GM18526 (cell line): Measurements from ENCODE around the gene COMP.

Experiments
- POLR2A ChIP-seq: IDR thresholded peaks from 3 replicates; pipeline ENCODE4 v1.6.1; 2011; ENCODE audit not compliant: insufficient read length; ENCODE audit errors: extremely low read depth

Gene COMP

GRCh38 chr19:18737954-18738351 lies 53.2 kb downstream of the COMP start:
- no peak for TF ChIP-seq POLR2A

DNA sequence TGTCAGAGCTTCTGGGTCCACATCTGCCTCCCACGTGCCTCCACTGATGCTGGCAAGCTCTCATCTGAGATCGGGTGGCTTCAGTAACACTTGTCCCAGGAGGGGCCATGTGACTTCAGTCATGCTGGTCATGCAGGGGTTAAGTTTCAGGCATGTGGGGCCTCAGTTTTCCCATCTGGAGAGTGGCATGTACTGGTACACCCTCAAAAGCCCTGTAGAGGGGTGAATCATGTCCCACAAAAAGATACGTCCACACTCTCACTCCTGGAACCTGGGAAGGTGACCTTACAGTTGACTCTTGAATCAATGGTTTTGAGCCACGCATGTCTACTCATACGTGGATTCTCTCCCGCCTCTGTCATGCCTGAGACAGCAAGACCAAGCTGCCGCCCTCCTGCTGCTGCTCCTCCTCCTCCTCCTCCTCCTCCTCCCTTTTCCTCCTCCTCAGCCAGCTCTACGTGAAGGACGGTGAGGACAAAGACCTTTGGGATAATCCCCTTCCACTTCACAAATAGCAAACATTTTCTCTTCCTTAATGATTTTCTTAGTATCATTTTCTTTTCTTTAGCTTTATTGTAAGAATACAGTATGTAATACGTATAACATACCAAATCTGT lies 53.7 kb downstream of the COMP start:
- TF ChIP-seq POLR2A: no peak

- no peak for TF ChIP-seq POLR2A
These were observed 54.4 kb downstream of the COMP start for GRCh38 chr19:18736415-18737336.

DNA sequence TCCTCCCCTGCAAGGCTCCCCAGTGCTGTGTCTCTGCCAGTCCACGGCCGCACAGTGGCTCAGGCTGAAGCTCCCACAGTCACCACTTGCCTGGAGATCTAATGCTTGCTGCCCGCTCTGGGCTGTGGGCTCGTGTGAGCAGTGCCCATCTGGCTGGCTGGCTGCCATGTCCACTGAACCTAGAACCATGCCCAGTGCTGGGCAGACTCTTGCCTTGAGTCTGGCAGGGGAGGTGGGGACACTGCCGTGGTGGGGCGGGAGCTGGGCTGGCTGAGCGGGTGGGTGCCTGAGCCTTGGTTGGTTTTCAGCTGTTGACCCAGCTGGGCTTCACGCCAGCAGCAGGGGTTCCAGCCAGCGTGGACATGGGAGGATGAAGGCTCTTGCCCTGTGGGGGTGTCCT lies 55.4 kb downstream of the COMP start:
- TF ChIP-seq POLR2A: no peak

GRCh38 chr19:18735324-18735723 lies 55.8 kb downstream of the COMP start:
- TF ChIP-seq POLR2A: no peak

GRCh38 chr19:18733196-18733647 lies 57.9 kb downstream of the COMP start:
- no peak for TF ChIP-seq POLR2A
